Measurements from ENCODE around the gene CARM1.
"Not testable (repeated sequence)": the region's sequence is repeated elsewhere in the genome, so short reads cannot be mapped to it uniquely, and the experiment has no call there.

CARM1 gene

DNA sequence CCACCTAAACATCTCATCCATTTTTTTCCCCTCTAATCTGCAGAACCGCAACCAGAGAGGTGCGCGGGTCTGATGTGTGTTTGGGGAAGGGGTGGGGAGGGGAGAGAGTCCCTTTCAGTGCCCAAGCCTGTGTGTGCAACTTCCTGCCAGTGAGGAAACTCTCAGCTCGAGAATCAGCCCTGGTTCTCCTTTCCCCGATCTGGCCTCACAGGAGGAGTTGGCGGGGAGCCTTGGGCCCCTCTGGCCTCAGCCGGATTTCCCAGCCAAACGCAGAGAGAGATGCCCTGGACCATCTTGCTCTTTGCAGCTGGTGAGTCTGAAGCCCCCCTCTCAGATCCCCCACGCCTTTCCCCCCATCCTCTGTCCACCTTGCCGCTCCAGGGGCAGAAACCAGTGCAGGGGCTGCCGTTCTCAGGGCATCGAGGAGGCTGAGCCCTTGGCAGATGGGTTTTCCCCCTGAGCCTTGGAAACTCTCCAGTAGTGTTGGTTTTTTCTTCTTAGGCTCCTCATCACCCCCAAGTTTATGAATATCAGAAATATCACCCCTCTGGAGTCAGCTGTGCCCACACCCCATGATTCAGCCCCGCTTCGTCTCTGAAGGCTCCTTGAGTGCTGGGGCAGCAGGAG lies 23.0 kb upstream of the CARM1 start, which contains the start of gene C19orf38:
Gene C19orf38, plus strand, starts transcription at position 186 of the 627 bp plus-strand sequence. Its CDS starts 94 bp downstream, at position 280.
- no peak for DNase-seq

GRCh38 chr19:10850631-10851030 lies 20.7 kb upstream of the CARM1 start:
- DNase-seq = no peak

DNA sequence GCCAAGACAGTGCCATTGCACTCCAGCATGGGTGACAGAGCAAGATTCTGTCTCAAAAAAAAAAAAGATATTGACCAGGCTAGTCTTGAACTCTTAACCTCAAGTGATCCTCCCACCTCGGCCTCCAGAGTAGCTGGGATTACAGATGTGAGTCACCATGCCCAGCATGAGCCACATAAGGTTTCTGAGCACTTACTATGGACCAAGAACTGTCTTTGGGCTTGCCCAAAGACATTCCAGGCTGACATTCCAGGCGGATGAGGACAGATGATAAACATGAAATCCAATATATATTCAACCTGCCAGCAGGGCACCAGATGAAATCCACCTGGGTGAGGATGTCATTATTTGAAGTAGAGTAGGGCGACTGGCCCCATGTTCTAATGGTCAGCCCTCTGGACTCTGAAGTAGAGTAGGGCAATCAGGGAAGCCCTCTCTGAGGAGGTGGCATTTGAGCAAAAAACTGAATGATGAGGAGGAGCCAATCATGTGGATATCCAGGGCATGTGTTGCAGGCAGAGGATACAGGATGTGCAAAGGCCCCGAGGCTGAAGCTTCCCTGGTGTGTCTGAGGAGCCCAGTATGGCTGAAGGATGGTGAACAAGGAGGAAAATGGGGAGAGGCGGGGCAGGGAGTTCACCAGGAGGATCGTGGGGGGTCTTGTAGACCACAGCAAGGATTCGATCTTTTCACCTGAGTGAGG lies 19.1 kb upstream of the CARM1 start:
- DNase-seq = no peak

- no peak for DNase-seq
Measured at GRCh38 chr19:10852941-10853340, 18.4 kb upstream of the CARM1 start.

DNA sequence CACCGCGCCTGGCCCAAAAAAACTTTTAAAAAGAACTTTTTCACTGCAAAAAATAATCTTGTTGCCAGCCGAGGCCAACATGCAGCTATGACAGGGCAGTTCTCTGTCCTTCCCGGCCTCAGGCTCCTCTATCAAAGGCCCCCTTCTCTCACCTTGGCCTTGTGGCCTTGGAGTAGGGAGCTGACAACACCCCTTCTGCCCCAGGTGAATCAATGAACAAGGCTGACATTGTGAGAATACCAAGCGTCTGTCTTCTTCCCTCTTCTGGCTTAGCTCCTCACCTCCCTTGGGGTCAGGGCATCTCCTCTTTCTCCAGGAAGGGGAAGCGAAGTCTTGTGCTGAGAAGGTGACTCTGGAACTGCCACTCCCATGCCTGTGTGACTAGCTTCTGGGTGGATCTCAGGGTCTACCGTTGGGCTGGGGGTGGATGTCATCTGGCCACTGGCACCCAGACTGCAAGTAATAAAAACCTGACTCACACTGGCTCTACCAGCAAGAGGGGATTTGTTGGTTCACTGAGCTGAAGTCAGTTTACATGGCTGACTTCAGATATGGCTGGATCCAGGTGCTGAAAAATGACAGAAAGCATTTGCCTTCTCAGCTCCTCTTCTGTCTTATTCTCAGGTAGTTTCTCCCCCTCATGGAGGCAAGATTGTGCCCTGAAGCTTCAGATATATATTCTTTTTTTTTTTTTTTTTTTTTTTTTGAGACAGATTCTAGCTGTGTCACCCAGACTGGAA lies 16.8 kb upstream of the CARM1 start:
- DNase-seq = no peak

DNA sequence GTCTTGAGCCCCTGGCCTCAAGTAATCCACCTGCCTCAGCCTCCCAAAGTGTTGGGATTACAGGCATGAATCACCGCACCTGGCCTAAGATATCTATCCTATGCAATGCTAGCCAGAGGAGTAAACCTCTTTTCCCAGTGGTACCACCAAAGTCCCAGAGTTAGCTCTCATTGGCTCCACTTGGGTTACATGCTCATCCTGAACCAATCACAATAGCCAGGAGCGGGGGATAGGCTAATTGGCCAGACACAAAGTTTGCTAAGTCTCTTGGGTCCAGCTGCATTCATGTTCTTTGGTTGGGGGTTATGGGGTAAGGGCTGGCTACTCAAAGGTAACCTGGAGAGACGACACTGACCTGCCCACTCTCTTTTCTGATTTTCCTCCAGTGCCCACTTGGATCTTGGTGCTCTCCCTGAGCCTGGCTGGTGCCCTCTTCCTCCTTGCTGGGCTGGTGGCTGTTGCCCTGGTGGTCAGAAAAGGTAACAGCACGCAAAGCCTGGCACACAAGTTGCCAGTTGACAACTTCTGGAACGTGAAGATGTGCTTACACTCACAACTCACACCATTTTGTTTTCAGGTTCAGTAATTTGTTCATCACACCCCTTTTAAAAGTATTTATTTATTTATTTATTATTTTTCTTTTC lies 15.4 kb upstream of the CARM1 start:
- DNase-seq = peak; percentile 62

- DNase-seq = not testable (repeated sequence)
Measured at GRCh38 chr19:10856899-10857298, 14.5 kb upstream of the CARM1 start.

DNA sequence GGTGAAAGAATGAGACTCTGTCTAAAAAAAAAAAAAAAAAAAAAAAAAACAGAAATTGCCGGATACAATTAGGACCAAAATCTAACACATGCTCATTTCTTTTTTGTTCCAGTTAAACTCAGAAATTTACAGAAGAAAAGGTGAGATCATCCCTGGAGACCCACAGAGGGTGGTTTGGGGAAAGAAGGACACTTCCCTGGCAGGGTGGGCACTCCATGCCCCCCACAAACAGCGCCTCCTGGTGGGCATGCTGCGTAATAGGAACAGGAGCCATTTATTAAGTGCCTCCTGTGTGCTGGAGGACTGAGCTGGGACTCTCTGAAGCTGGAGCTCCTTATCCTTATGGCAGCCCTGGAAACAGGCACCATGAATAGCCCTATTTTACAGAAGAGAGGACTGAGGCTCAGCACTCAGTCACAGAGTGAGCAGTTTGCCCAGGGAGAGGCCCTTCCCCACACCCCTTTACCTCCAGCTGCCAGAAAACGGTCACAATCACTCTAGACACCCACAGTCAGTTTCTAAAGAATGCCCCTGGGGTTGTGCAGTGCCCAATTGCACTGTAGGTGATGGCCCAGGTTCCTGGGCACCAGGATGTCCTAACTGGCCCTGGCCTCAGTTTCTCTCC lies 13.0 kb upstream of the CARM1 start:
- peak; percentile 80 for DNase-seq

GRCh38 chr19:10861103-10861651 lies 10.2 kb upstream of the CARM1 start:
- DNase-seq = peak; percentile 92

DNA sequence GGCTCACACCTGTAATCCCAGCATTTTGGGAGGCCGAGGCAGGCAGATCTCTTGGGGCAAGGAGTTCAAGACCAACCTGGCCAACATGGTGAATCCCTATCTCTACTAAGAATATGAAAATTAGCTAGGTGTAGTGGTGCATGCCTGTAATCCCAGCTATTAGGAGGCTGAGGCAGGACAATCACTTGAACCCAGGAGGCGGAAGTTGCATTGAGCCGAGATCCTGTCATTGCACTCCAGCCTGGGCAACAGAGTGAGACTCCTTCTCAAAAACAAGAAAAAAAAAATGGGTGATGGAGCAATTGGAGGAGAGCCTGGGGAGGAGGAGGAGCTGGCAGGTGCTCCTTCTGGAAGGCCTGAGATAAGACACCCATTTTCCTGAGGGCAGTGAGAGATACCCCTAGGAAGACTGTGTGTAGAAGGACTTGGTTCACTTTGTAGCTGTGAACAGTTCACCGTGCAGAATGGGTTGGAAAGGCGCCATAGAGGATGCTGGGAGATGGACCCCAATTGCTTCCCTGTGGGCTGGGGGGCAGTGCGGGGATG lies 8.7 kb upstream of the CARM1 start:
- DNase-seq = peak; percentile 95

- DNase-seq = peak; percentile 98
Measured at GRCh38 chr19:10863107-10863717, 8.1 kb upstream of the CARM1 start.

DNA sequence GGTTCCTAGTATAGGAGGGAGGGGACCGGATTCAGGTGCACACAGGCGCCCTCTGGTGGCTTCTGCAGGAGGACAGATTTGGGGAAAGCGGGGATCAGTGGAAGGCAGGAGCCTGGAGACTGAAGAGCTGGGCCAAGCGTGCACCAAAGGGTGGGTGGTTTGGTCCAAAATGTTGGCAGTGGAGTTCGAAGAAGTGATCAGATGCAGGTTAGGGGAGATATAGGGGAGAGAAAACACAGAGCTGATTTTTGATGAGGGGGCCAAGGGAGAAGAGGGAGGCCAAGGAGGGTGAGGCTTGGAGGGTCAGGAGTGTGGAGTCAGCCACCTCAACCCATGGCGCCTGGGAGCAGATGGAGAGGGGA lies 6.8 kb upstream of the CARM1 start:
- peak; percentile 98 for DNase-seq

- DNase-seq = no peak
Measured at GRCh38 chr19:10866495-10866894, 4.9 kb upstream of the CARM1 start.

GRCh38 chr19:10868872-10869547 lies 2.3 kb upstream of the CARM1 start:
- no peak for DNase-seq

- not testable (repeated sequence) for DNase-seq
Measured at GRCh38 chr19:10869872-10870311, 1.5 kb upstream of the CARM1 start.

DNA sequence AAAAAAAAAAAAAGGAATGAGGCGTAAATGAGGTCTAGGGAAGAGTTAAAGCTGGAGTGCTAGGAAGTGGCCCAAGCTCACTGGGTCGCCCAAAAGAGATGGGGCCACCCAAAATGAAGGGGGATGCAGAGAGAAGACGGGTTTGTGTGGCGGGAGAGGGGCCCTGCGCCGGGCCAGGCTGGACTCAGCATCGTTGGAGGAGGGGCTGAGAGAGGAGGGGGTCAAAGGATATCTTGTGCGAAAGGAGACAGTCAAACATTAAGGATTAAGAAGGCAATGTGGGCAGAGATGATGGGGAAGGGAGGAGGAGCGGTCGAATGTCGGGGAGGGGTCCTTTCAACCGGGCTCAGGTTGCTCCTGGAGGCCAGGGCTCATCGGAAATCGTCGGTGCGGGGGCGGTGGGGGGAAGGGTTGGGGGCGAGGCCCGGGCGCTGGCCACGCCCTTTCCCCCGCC lies 825 bp upstream of the CARM1 start:
- DNase-seq = no peak

DNA sequence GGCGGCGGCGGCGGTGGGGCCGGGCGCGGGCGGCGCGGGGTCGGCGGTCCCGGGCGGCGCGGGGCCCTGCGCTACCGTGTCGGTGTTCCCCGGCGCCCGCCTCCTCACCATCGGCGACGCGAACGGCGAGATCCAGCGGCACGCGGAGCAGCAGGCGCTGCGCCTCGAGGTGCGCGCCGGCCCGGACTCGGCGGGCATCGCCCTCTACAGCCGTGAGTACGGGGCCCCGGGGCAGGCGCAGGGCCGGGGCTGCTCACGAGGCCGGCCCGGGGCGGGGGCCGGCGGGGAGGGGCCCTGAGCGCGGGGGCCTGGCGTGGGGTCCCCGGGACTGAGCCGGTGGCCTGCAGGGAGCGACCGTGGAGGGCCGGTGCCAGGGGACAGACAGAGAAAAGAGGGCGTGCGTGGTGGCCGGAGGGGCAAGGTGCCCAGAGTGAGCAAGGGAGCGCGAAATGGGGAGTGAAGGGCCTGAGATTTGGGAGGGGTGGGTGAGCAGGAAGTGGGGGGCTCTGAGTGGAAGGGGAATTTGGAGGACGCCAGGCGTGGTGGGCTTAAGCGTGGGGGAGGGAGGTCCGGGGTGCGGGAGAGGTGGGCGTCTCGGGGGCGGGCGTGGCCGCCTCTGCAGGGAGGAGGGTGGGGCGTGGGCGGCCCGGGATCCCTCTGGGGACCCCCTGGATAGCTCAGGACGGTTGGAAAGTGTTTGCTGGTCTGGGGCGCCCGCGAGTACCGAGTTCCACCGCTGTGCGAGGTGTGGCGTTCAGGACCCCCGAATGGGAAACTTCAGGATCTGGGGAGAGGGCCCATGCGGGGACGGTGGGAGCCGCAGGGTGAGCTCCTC lies 575 bp downstream of the CARM1 start:
- peak; percentile 64 for DNase-seq

- peak; percentile 66 for DNase-seq
Measured at GRCh38 chr19:10872546-10873107, 1.3 kb downstream of the CARM1 start.

DNA sequence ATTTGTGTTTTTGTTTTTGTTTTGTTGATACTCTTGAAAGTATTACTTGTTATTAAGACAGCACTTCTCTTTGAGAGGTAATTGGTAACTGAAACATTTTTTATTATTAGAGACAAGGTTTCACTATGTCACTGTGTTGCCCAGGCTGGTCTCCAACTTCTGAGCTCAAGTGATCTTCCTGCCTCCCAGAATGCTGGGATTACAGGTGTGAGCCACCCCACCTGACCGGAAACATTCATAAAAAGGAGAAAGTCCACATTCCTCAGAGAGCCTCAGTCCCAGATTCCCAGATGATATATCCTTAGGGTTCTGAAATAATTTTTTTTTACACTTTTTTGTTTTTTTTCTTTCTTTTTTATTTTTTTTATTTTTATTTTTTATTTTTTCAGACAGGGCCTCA lies 2.7 kb downstream of the CARM1 start:
- DNase-seq = no peak

Data from OCI-M1 (cell line).